Breast epithelium (tissue), 3 donors: ENCODE data around the gene KBTBD3.

ENCODE experiments used
- CTCF ChIP-seq, 3 donors: fragments of 450-650 bp; IDR thresholded peaks; one replicate each; pipeline ENCODE4 v1.5.1; 2016 to 2017; ENCODE audit warnings: antibody characterized with exemption in 3 of 3, mild to moderate bottlenecking in 3 of 3, moderate library complexity in 3 of 3
- POLR2A ChIP-seq: fragments of 450-650 bp; IDR thresholded peaks from one replicate; pipeline ENCODE4 v1.6.1; 2016; ENCODE audit warnings: antibody characterized with exemption, mild to moderate bottlenecking, moderate library complexity
- POLR2AphosphoS5 ChIP-seq, 3 donors: sonication (generic); formaldehyde crosslinking; IDR thresholded peaks; one replicate each; pipeline ENCODE4 v1.6.1; 2017; ENCODE audit warnings: antibody characterized with exemption in 3 of 3

- TF ChIP-seq CTCF (IDR thresholded peaks at IDR 0.05) (no peak), POLR2A (no peak), POLR2AphosphoS5 (IDR thresholded peaks at IDR 0.05) (no peak)
These were observed 62.1 kb downstream of the KBTBD3 start for GRCh38 chr11:106015066-106015465.
